ENCODE measurements around the gene TBPL2. TPM values are rescaled to one million over a fixed set of nuclear protein-coding genes. Genes with fewer than 3 reads are reported as not detected.

TBPL2 gene
- total and polyA plus RNA-seq, 4 donors: not detected

DNA sequence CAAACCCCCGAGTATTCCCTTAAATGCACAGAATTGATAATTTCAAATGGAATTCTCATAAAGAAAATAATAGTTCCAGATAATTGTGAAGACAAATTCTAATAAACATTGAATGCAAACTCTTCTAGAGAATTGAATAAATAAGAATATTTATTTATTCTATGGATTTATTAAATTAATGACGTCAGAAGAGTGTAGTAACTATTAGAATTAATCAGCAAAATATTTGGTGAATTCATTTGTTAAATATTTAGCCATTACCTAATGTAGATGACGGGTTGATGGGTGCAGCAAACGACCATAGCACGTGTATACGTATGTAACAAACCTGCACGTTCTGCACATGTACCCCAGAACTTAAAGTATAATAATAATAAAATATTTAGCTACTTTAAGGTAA, 33.4 kb upstream of the TBPL2 start (continued):
- TF ChIP-seq REST (IDR thresholded peaks at IDR 0.05): no peak

GRCh38 chr14:55470025-55470424, 29.6 kb upstream of the TBPL2 start:
- peaks cover 5 to 13% (median 8%) of the 10 kb centered on the region in 4 donors for H3K9me3 ChIP-seq (ENCODE audit: control insufficient read depth in 4 of 4, low read length in 3 of 4)
- H3K9ac ChIP-seq (ENCODE audit: low read depth in 1 of 2, low read length in 2 of 2): no peak overlapping the region
- DNase-seq (ENCODE audit: low spot score): no peak
- H3K4me3 ChIP-seq (ENCODE audit: low read depth in 1 of 3, low read length in 3 of 3): no peak overlapping the region
- H3K27me3 ChIP-seq (ENCODE audit: control insufficient read depth in 4 of 4, insufficient read depth in 4 of 4, low read length in 3 of 4): no peaks in the 10 kb centered on the region
- H3K27ac ChIP-seq (ENCODE audit: low read depth in 1 of 2, low read length in 2 of 2): no peak overlapping the region
- no peaks in the 10 kb centered on the region for H3K36me3 ChIP-seq (ENCODE audit: control insufficient read depth in 4 of 4, insufficient read depth in 3 of 4, low read depth in 1 of 4, low read length in 3 of 4)
- H3K4me1 ChIP-seq (ENCODE audit: control insufficient read depth in 4 of 4, insufficient read depth in 4 of 4, low read length in 3 of 4): no peaks in the 10 kb centered on the region
- TF ChIP-seq CTCF (IDR thresholded peaks at IDR 0.05; ENCODE audit: low read depth, low read length, missing input control): no peak
- TF ChIP-seq GABPA (IDR thresholded peaks at IDR 0.05 in 1 of 2, conservative IDR thresholded peaks at IDR 0.05 in 1 of 2): no peak
- TF ChIP-seq JUND (IDR thresholded peaks at IDR 0.05): no peak
- TF ChIP-seq EGR1 (IDR thresholded peaks at IDR 0.05; ENCODE audit: low read depth in 2 of 2): no peak
- no peak for TF ChIP-seq SP1 (IDR thresholded peaks at IDR 0.05)
- no peak for TF ChIP-seq RXRA (IDR thresholded peaks at IDR 0.05)
- TF ChIP-seq, protein P1, sequence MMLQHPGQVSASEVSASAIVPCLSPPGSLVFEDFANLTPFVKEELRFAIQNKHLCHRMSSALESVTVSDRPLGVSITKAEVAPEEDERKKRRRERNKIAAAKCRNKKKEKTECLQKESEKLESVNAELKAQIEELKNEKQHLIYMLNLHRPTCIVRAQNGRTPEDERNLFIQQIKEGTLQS (IDR thresholded peaks at IDR 0.05): no peak
- TF ChIP-seq ZBTB33 (IDR thresholded peaks at IDR 0.05): no peak
- no peak for TF ChIP-seq YY1 (IDR thresholded peaks at IDR 0.05)
- TF ChIP-seq NR2F2 (IDR thresholded peaks at IDR 0.05): no peak
- no peak for TF ChIP-seq FOXA2 (IDR thresholded peaks at IDR 0.05)
- no peak for TF ChIP-seq FOXA1 (IDR thresholded peaks at IDR 0.05)
- no peak for TF ChIP-seq REST (IDR thresholded peaks at IDR 0.05)
- TF ChIP-seq, protein P2, sequence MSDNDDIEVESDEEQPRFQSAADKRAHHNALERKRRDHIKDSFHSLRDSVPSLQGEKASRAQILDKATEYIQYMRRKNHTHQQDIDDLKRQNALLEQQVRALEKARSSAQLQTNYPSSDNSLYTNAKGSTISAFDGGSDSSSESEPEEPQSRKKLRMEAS (IDR thresholded peaks at IDR 0.05): no peak
- 85% methylated on average over 1 of the region's 1 CpG for WGBS
